DND-41 (cell line): ENCODE measurements around the gene SGTA.

ENCODE experiments used
- ATAC-seq: fragments of 200-7000 bp; cut with Tn5 transposase; 3 replicates; pipeline ENCODE4 v1.9.1; 2021; ENCODE audit warnings: low read depth; ENCODE audit not compliant: insufficient read depth
- DNase-seq: peaks from one replicate; pipeline ENCODE4 v3.0.0-alpha.2; 2020
- H2AFZ ChIP-seq: 2 replicates; pipeline ENCODE4 v1.6.0; 2012; ENCODE audit warnings: low read depth, low read length
- H3K27ac ChIP-seq: 2 replicates; pipeline ENCODE4 v1.5.1; 2012; ENCODE audit warnings: low read length, inconsistent platforms
- H3K27me3 ChIP-seq: fragments of 200-600 bp; sonication (generic); 2 replicates; pipeline ENCODE4 v1.6.0; 2012; ENCODE audit warnings: low read length, mild to moderate bottlenecking, inconsistent platforms; ENCODE audit not compliant: insufficient read depth, poor library complexity
- H3K36me3 ChIP-seq: 2 replicates; pipeline ENCODE4 v1.5.1; 2012; ENCODE audit warnings: low read length, inconsistent platforms; ENCODE audit not compliant: insufficient read depth
- H3K4me1 ChIP-seq: 2 replicates; pipeline ENCODE4 v1.5.1; 2012; ENCODE audit warnings: mild to moderate bottlenecking, low read length; ENCODE audit not compliant: insufficient read depth
- H3K4me2 ChIP-seq: 2 replicates; pipeline ENCODE4 v1.6.0; 2012; ENCODE audit warnings: mild to moderate bottlenecking, moderate library complexity, low read length, inconsistent platforms; ENCODE audit not compliant: insufficient read depth
- H3K4me3 ChIP-seq, 2 experiments: fragments of 200-600 bp in 1 of 2; shearing (Covaris generic) in 1 of 2; 2 replicates each; pipeline ENCODE4 v1.5.1; 2012 to 2016; ENCODE audit warnings: inconsistent platforms in 2 of 2, low read length in 2 of 2, mild to moderate bottlenecking in 2 of 2, low read depth in 1 of 2, moderate library complexity in 1 of 2
- H3K79me2 ChIP-seq: 2 replicates; pipeline ENCODE4 v1.6.0; 2012; ENCODE audit warnings: low read length, inconsistent platforms; ENCODE audit not compliant: insufficient read depth
- H3K9ac ChIP-seq: 2 replicates; pipeline ENCODE4 v1.6.0; 2012; ENCODE audit warnings: low read depth, mild to moderate bottlenecking, inconsistent platforms, low read length, moderate library complexity
- H3K9me3 ChIP-seq: 2 replicates; pipeline ENCODE4 v1.5.1; 2012; ENCODE audit warnings: low read length, moderate library complexity, mild to moderate bottlenecking, inconsistent platforms; ENCODE audit not compliant: insufficient read depth, severe bottlenecking
- H4K20me1 ChIP-seq: 2 replicates; pipeline ENCODE4 v1.6.0; 2012; ENCODE audit warnings: low read length; ENCODE audit not compliant: insufficient read depth
- EZH2 ChIP-seq: IDR thresholded peaks from 3 replicates; pipeline ENCODE4 v1.6.1; 2012; ENCODE audit warnings: borderline replicate concordance, low read depth, mild to moderate bottlenecking, moderate library complexity, low read length, inconsistent platforms; ENCODE audit not compliant: severe bottlenecking
- TF ChIP-seq, protein P1 (sequence below): IDR thresholded peaks from 2 replicates; pipeline ENCODE4 v1.5.1; 2012; ENCODE audit warnings: borderline replicate concordance, low read length, moderate library complexity, mild to moderate bottlenecking; ENCODE audit not compliant: poor library complexity, severe bottlenecking; ENCODE audit errors: extremely low read depth

Gene SGTA

DNA sequence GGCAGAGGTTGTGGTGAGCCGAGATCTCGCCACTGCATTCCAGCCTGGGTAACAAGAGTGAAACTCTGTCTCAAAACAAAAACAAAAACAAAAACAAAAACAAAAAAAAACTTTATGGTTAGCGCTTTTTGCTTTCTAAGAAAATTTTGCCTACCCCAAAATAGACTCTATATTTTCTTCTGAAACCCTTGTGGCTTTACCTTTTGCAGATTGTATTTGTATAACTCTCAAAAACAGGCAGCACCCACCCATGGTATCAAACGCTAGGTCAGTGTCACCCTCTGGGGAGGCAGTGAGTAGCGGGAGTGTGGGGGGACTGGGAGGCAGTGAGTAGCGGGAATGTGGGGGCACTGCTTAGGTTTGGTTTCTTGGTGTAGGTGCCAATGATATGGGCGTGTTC, 35.7 kb downstream of the SGTA start:
- Histone ChIP-seq H3K4me3 (no peak overlapping the region), H4K20me1 (no peaks in the 10 kb centered on the region), H3K9me3 (no peaks in the 10 kb centered on the region), H3K9ac (no peak overlapping the region), H3K79me2 (no peaks in the 10 kb centered on the region), H3K36me3 (no peaks in the 10 kb centered on the region), H3K4me1 (peaks cover 6% of the 10 kb centered on the region), H3K4me2 (no peak overlapping the region), H3K27me3 (no peaks in the 10 kb centered on the region), H2AFZ (no peak overlapping the region), H3K27ac (no peak overlapping the region)
- ATAC-seq (no peak), DNase-seq (no peak)
- TF ChIP-seq, protein P1, sequence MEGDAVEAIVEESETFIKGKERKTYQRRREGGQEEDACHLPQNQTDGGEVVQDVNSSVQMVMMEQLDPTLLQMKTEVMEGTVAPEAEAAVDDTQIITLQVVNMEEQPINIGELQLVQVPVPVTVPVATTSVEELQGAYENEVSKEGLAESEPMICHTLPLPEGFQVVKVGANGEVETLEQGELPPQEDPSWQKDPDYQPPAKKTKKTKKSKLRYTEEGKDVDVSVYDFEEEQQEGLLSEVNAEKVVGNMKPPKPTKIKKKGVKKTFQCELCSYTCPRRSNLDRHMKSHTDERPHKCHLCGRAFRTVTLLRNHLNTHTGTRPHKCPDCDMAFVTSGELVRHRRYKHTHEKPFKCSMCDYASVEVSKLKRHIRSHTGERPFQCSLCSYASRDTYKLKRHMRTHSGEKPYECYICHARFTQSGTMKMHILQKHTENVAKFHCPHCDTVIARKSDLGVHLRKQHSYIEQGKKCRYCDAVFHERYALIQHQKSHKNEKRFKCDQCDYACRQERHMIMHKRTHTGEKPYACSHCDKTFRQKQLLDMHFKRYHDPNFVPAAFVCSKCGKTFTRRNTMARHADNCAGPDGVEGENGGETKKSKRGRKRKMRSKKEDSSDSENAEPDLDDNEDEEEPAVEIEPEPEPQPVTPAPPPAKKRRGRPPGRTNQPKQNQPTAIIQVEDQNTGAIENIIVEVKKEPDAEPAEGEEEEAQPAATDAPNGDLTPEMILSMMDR = no peak
- no peak for TF ChIP-seq EZH2

- H3K79me2 ChIP-seq = peaks cover 6% of the 10 kb centered on the region
- H3K36me3 ChIP-seq = no peaks in the 10 kb centered on the region
- no peak overlapping the region for H3K4me2 ChIP-seq
- DNase-seq = no peak
- H3K9ac ChIP-seq = no peak overlapping the region
- no peak overlapping the region for H2AFZ ChIP-seq
- peaks cover 8% of the 10 kb centered on the region for H3K4me1 ChIP-seq
- no peak overlapping the region for H3K27ac ChIP-seq
- H3K9me3 ChIP-seq = no peaks in the 10 kb centered on the region
- no peaks in the 10 kb centered on the region for H4K20me1 ChIP-seq
- no peak for ATAC-seq
- H3K4me3 ChIP-seq = no peak overlapping the region
- no peaks in the 10 kb centered on the region for H3K27me3 ChIP-seq
- TF ChIP-seq, protein P1 = no peak
- TF ChIP-seq EZH2 = no peak
Observed at GRCh38 chr19:2744113-2744512, 39.0 kb downstream of the SGTA start.

GRCh38 chr19:2743099-2743498, 40.0 kb downstream of the SGTA start:
- no peaks in the 10 kb centered on the region for H3K27me3 ChIP-seq
- no peak overlapping the region for H3K27ac ChIP-seq
- no peaks in the 10 kb centered on the region for H3K9me3 ChIP-seq
- peaks cover 4% of the 10 kb centered on the region; the same call in 1 of the 2 replicates for H4K20me1 ChIP-seq
- DNase-seq = no peak
- H3K4me1 ChIP-seq = peaks cover 14% of the 10 kb centered on the region
- no peak for ATAC-seq
- H3K36me3 ChIP-seq = peaks cover 3% of the 10 kb centered on the region; the same call in 1 of the 2 replicates
- H3K4me3 ChIP-seq = no peak overlapping the region
- H2AFZ ChIP-seq = no peak overlapping the region
- TF ChIP-seq, protein P1 = no peak
- TF ChIP-seq EZH2 = no peak
- peaks cover 14% of the 10 kb centered on the region for H3K79me2 ChIP-seq
- no peak overlapping the region for H3K4me2 ChIP-seq
- H3K9ac ChIP-seq = no peak overlapping the region

DNA sequence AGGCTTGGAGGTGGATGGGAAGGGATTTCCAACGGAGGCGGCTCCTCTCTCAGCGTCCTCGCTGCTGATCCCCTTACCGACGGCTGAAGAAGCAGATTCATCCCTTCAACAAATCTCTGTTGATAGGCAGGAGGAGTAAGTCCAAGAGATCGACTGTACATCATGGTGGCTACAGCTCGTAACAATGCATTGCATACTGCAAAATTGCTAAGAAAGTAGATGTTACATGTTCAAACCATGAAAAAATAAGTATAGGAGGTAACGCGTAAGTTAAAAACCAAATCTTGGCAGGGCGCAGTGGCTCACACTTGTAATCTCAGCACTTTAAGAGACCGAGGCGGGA, 42.8 kb downstream of the SGTA start:
- H4K20me1 ChIP-seq = peaks cover 23% of the 10 kb centered on the region
- H3K9ac ChIP-seq = no peak overlapping the region
- peak overlapping the region in 1 of 2 experiments; percentile 20; a peak in 1 of 4 replicates for H3K4me3 ChIP-seq
- TF ChIP-seq, protein P1 = no peak
- no peak for TF ChIP-seq EZH2
- H3K4me2 ChIP-seq = peak overlapping the region; percentile 45; the same call in 1 of the 2 replicates
- peak overlapping the region; percentile 48; the same call in 1 of the 2 replicates for H2AFZ ChIP-seq
- H3K27ac ChIP-seq = no peak overlapping the region
- peaks cover 21% of the 10 kb centered on the region for H3K4me1 ChIP-seq
- DNase-seq (no peak), ATAC-seq (no peak)
- H3K9me3 ChIP-seq = peaks cover 3% of the 10 kb centered on the region
- no peaks in the 10 kb centered on the region for H3K27me3 ChIP-seq
- H3K36me3 ChIP-seq = peaks cover 26% of the 10 kb centered on the region
- H3K79me2 ChIP-seq = peaks cover 33% of the 10 kb centered on the region
